ENCODE measurements around the gene ARMC10. TPM values are rescaled to one million over a fixed set of nuclear protein-coding genes. Genes with fewer than 3 reads are reported as not detected.
A peak's percentile ranks its signal among the peaks of the same experiment; 100 is the strongest.

The ARMC10 gene
- total and polyA plus RNA-seq, 2 donors (not counting 3 experiments of a cell fraction or from before 2014, with no cell fraction given): 16.6 to 39.2 TPM

- intact Hi-C loops (cut with micrococcal nuclease) (no loop called here), dilution Hi-C loops (cut with MboI; ENCODE audit: extremely low pct_ligation_motif_present, low sequenced_read_pairs) (no loop called here)
- no TSS peak for BruUV-seq (replicated peaks)
- DNase-seq (ENCODE audit: low read depth, low spot score) (peak; percentile 49), FAIRE-seq (peak; percentile 70)
- peak overlapping the region; percentile 30 for H3K27ac ChIP-seq (ENCODE audit: insufficient read depth, low read depth, low read length)
- CTCF ChIA-PET: interaction anchor here (1.4 kb wide), 1 partner anchor 50 kb away, joined by 4 read pairs; no protein-coding TSS in a partner anchor
- no peaks in the 10 kb centered on the region for H3K9me1 ChIP-seq (replicated peaks; ENCODE audit: control insufficient read depth, extremely low read depth, insufficient read depth, low read length)
- no peaks in the 10 kb centered on the region for H4K20me1 ChIP-seq (replicated peaks; ENCODE audit: control insufficient read depth, extremely low read depth, insufficient read depth, low read length)
- no peak overlapping the region for H3K4me3 ChIP-seq (replicated peaks in 1 of 3; ENCODE audit: insufficient read depth in 1 of 3, low read depth in 1 of 3, low read length in 3 of 3)
- H2AFZ ChIP-seq (ENCODE audit: low read depth, low read length): no peak overlapping the region
- H3K27me3 ChIP-seq (ENCODE audit: control insufficient read depth in 2 of 2, insufficient read depth in 2 of 2, low read length in 2 of 2): no peaks in the 10 kb centered on the region
- no peak overlapping the region for H3K9ac ChIP-seq (replicated peaks; ENCODE audit: extremely low read depth, insufficient read depth, low read length)
- no peaks in the 10 kb centered on the region for H3K36me3 ChIP-seq (ENCODE audit: control insufficient read depth in 2 of 2, extremely low read depth in 1 of 2, insufficient read depth in 2 of 2, low read length in 2 of 2)
- TF ChIP-seq FOS (IDR thresholded peaks at IDR 0.05; ENCODE audit: borderline replicate concordance, insufficient read depth, low read length) (peak; percentile 79), CTCF (IDR thresholded peaks at IDR 0.05; ENCODE audit: extremely low read depth in 1 of 2, insufficient read depth in 1 of 2, low read depth in 1 of 2, low read length in 2 of 2) (no peak), MAX (IDR thresholded peaks at IDR 0.05; ENCODE audit: insufficient read depth, insufficient read length) (no peak), EZH2 (IDR thresholded peaks at IDR 0.05; ENCODE audit: borderline replicate concordance, low read depth, low read length, severe bottlenecking) (no peak), JUN (IDR thresholded peaks at IDR 0.05; ENCODE audit: borderline replicate concordance, insufficient read depth, insufficient read length, low read depth) (peak; percentile 8), GATA2 (IDR thresholded peaks at IDR 0.05; ENCODE audit: insufficient read depth, insufficient read length, low read depth, low read length) (no peak), MYC (IDR thresholded peaks at IDR 0.05; ENCODE audit: low read depth, low read length) (no peak), POLR2A (IDR thresholded peaks at IDR 0.05; ENCODE audit: low read depth, low read length) (no peak), POLR2AphosphoS5 (IDR thresholded peaks at IDR 0.05; ENCODE audit: insufficient read depth, low read depth, low read length) (peak; percentile 43)
- H3K4me2 ChIP-seq (ENCODE audit: insufficient read depth, low read length): peak overlapping the region; percentile 53
- H3K4me1 ChIP-seq (ENCODE audit: control insufficient read depth, extremely low read depth, insufficient read depth, low read length): peaks cover 14% of the 10 kb centered on the region
- H3K79me2 ChIP-seq (ENCODE audit: control insufficient read depth, insufficient read depth, low read length): peaks cover 26% of the 10 kb centered on the region
- H3K9me3 ChIP-seq (replicated peaks; ENCODE audit: control insufficient read depth, insufficient read depth, low read length): no peaks in the 10 kb centered on the region
- POLR2A ChIA-PET: no interaction called here
Measured at GRCh38 chr7:103142494-103142893, 67.6 kb downstream of the ARMC10 start.

Data from endothelial cell of umbilical vein (primary cell).